K562 (cell line): ENCODE results near the gene NENF. TPM values are rescaled to one million over a fixed set of nuclear protein-coding genes. Genes with fewer than 3 reads are reported as not detected.

ENCODE experiments used
- ATAC-seq: fragments of 200-7000 bp; cut with Tn5 transposase; 3 replicates; pipeline ENCODE4 v1.9.1; 2020; ENCODE audit warnings: moderate library complexity
- BruUV-seq: library from RNA; stranded (reverse); fragments of 400-500 nt; replicated peaks from 2 replicates; lab custom pipeline; 2021; lab: Mats Ljungman, UMichigan
- CTCF ChIA-PET: fragments of 300-600 bp; formaldehyde crosslinking; extraction: SDS; loops from one replicate; lab custom pipeline; 2021; ENCODE audit warnings: low intra/inter-chr PET ratio; lab: Yijun Ruan, JAX
- POLR2A ChIA-PET: fragments of 300-600, 350-650 bp; sonication (Branson Sonifier 250); formaldehyde crosslinking; extraction: SDS; loops from one replicate; lab custom pipeline; 2021; ENCODE audit warnings: antibody characterized with exemption, inconsistent platforms; lab: Yijun Ruan, JAX
- DNase-seq, 4 experiments: peaks; one replicate each; pipeline versions ENCODE4 v3.0.0 to v3.0.0-alpha.2; 2011 to 2018; ENCODE audit warnings: low spot score in 3 of 4, mixed read lengths in 3 of 4; ENCODE audit errors: extremely low read depth in 1 of 4
- FAIRE-seq: peaks from 2 replicates; lab custom pipeline; 2011; peaks lifted over from hg19 to GRCh38; lab: Jason Lieb, UNC
- H2AFZ ChIP-seq: 2 replicates; pipeline ENCODE4 v1.6.0; 2011; ENCODE audit warnings: low read depth, low read length, control low read depth, inconsistent platforms
- H3K27ac ChIP-seq: fragments of 200-600 bp; 3 replicates; pipeline ENCODE4 v1.8.0; 2011; ENCODE audit warnings: low read depth, mild to moderate bottlenecking, control low read depth, inconsistent platforms, low read length, moderate library complexity, mixed read lengths; ENCODE audit errors: extremely low read depth
- H3K27me3 ChIP-seq, 2 experiments: fragments of 300-600 bp in 1 of 2; 2 replicates in 1 of 2; 3 replicates in 1 of 2; pipeline versions ENCODE4 v1.6.0 to v1.8.0; 2011; ENCODE audit warnings: inconsistent platforms in 2 of 2, low read length in 2 of 2, mild to moderate bottlenecking in 1 of 2, mixed read lengths in 1 of 2, moderate library complexity in 1 of 2; ENCODE audit not compliant: control insufficient read depth in 2 of 2, insufficient read depth in 2 of 2
- H3K36me3 ChIP-seq: fragments of 300-600 bp; 3 replicates; pipeline ENCODE4 v1.8.0; 2011; ENCODE audit warnings: mild to moderate bottlenecking, low read length, inconsistent platforms; ENCODE audit not compliant: control insufficient read depth, insufficient read depth
- H3K4me1 ChIP-seq, 2 experiments: fragments of 200-600 bp in 1 of 2; replicated peaks in 1 of 2; 2 replicates in 1 of 2; 3 replicates in 1 of 2; pipeline versions ENCODE4 v1.5.1 to v1.8.0; 2011; ENCODE audit warnings: inconsistent platforms in 2 of 2, low read length in 2 of 2, mild to moderate bottlenecking in 1 of 2, mixed read lengths in 1 of 2, moderate library complexity in 1 of 2; ENCODE audit not compliant: control insufficient read depth in 2 of 2, insufficient read depth in 2 of 2
- H3K4me2 ChIP-seq: 2 replicates; pipeline ENCODE4 v1.6.1; 2011; ENCODE audit warnings: low read length, control low read depth, inconsistent platforms, mixed read lengths; ENCODE audit not compliant: insufficient read depth
- H3K4me3 ChIP-seq: fragments of 200-600 bp; sonication (generic), shearing (Covaris generic); 2 replicates; pipeline ENCODE4 v1.5.1; 2016; ENCODE audit warnings: control low read depth, inconsistent platforms
- H3K79me2 ChIP-seq: fragments of 200-600 bp; 3 replicates; pipeline ENCODE4 v1.8.0; 2011; ENCODE audit warnings: low read length, inconsistent platforms; ENCODE audit not compliant: control insufficient read depth, insufficient read depth
- H3K9ac ChIP-seq, 2 experiments: 2 replicates each; pipeline versions ENCODE4 v1.6.0 to v1.6.1; 2011; ENCODE audit warnings: low read depth in 2 of 2, low read length in 2 of 2, control low read depth in 1 of 2, inconsistent platforms in 1 of 2, mild to moderate bottlenecking in 1 of 2, mixed read lengths in 1 of 2; ENCODE audit not compliant: insufficient read depth in 1 of 2
- H3K9me1 ChIP-seq: one replicate; pipeline ENCODE4 v1.6.0; 2011; ENCODE audit warnings: inconsistent platforms, mild to moderate bottlenecking, low read length, moderate library complexity; ENCODE audit not compliant: control insufficient read depth, insufficient read depth
- H3K9me3 ChIP-seq: replicated peaks from 2 replicates; pipeline ENCODE4 v1.5.1; 2011; ENCODE audit warnings: low read depth, low read length, inconsistent platforms; ENCODE audit not compliant: control insufficient read depth, insufficient read depth
- H4K20me1 ChIP-seq: replicated peaks from 2 replicates; pipeline ENCODE4 v1.6.1; 2011; ENCODE audit warnings: low read length, inconsistent platforms, mixed read lengths; ENCODE audit not compliant: control insufficient read depth, insufficient read depth
- CBFA2T3 ChIP-seq: fragments of 450-650 bp; IDR thresholded peaks from 2 replicates; pipeline ENCODE4 v1.6.1; 2017
- E2F3 ChIP-seq: fragments of 250-450 bp; sonication (Bioruptor Pico); IDR thresholded peaks from 2 replicates; pipeline ENCODE4 v1.4.0; 2020; ENCODE audit warnings: mild to moderate bottlenecking
- HDAC1 ChIP-seq, 2 experiments: fragments of 450-650 bp; IDR thresholded peaks; 2 replicates each; pipeline ENCODE4 v1.6.1; 2016 to 2017; ENCODE audit warnings: inconsistent platforms in 1 of 2, mild to moderate bottlenecking in 1 of 2, moderate library complexity in 1 of 2
- ILK ChIP-seq: fragments of 450-650 bp; IDR thresholded peaks from 2 replicates; pipeline ENCODE4 v1.6.1; 2016; ENCODE audit warnings: missing genetic modification characterization, low read depth, mild to moderate bottlenecking, missing compliant biosample characterization, moderate library complexity, borderline replicate concordance
- PYGO2 ChIP-seq: fragments of 450-650 bp; IDR thresholded peaks from 2 replicates; pipeline ENCODE4 v1.6.1; 2016; ENCODE audit warnings: mild to moderate bottlenecking, missing genetic modification characterization, moderate library complexity, missing compliant biosample characterization
- TRIM25 ChIP-seq: fragments of 450-650 bp; IDR thresholded peaks from 2 replicates; pipeline ENCODE4 v1.7.0; 2016; ENCODE audit warnings: borderline replicate concordance
- WGBS: fragments of 100-300 bp; shearing (Covaris generic); methylation state at CpG from one replicate; pipeline ENCODE4 v1.1.6; 2016; ENCODE audit warnings: low coverage, mixed read lengths; ENCODE audit not compliant: insufficient coverage; ENCODE audit errors: missing lambda C conversion rate; 5-methylcytosine and 5-hydroxymethylcytosine counted together
- in situ Hi-C: fragments of 300-500 bp; cut with MboI; formaldehyde crosslinking; loops from 4 replicates; pipeline ENCODE4 v1.15.0; 2018; ENCODE audit warnings: inconsistent platforms, mixed read lengths
- intact Hi-C: fragments of 100-400 bp; cut with micrococcal nuclease; formaldehyde crosslinking; loops from 2 replicates; pipeline ENCODE4 v1.14.2; 2022
- polyA plus RNA-seq, 8 experiments: library from polyadenylated mRNA; depleted of rRNA in 4 of 8; stranded (reverse) in 5 of 8; unstranded in 3 of 8; fragments of >200 nt; fragmentation: Nextera tagmentation in 2 of 8; fragmentation: Illumina TruSeq in 1 of 8; extraction: Ambion mirVana in 2 of 8; extraction: Trizol in 1 of 8; gene quantifications; 2 replicates each; pipeline versions ENCODE4 v1.2.1 to v1.2.3, GENCODE V29; 2011 to 2014; ENCODE audit warnings: inconsistent platforms in 1 of 8, missing spikeins in 1 of 8
- total RNA-seq, 7 experiments: library from RNA; depleted of rRNA in 6 of 7; stranded (reverse); fragments of >200 nt in 6 of 7; fragmentation: Illumina TruSeq in 2 of 7; extraction: Trizol in 2 of 7; gene quantifications; 2 replicates each; pipeline versions ENCODE4 v1.2.1 to v1.2.3, GENCODE V29; 2011 to 2021; ENCODE audit warnings: low replicate concordance in 1 of 7
- TF ChIP-seq, protein P1 (sequence below): fragments of 200-800 bp; sonication (Bioruptor generic); IDR thresholded peaks from 2 replicates; pipeline ENCODE4 v1.6.1; 2017; ENCODE audit warnings: missing genetic modification characterization, missing compliant biosample characterization
- TF ChIP-seq, protein P2 (sequence below): fragments of 450-650 bp; IDR thresholded peaks from 2 replicates; pipeline ENCODE4 v1.6.1; 2016; ENCODE audit warnings: mild to moderate bottlenecking, moderate library complexity

The NENF gene
- total and polyA plus RNA-seq, 9 of the 15 experiments (the other 6 are each of a cell fraction or from before 2014, with no cell fraction given), result 6.1 to 100 (median 72.8) TPM

DNA sequence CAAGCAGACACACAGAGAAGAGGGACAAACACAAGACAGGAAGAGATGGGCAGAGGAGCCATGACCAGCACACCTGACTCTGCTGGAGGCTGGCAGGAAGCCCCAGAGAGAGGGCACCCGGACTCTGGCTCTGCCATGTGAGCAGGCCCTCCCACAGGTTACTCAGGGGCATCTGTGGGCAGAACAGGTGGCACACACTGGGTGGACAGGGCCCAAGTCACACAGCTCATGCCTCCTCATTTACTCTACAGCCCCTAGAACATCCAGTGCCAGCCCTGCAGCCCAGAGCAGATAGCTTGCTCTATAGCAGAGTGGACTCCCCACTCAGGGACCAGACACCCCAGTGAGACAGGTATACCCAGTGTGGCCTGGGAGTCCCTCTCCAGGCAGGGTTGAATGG lies 46.7 kb upstream of the NENF start:
- H4K20me1 ChIP-seq, result no peaks in the 10 kb centered on the region
- BruUV-seq, result no TSS peak
- no peak for FAIRE-seq
- H3K27ac ChIP-seq, result no peak overlapping the region
- no peaks in the 10 kb centered on the region for H3K79me2 ChIP-seq
- DNase-seq, result no peak
- no peak overlapping the region for H2AFZ ChIP-seq
- intact Hi-C loops (no loop called here), in situ Hi-C loops (no loop called here)
- H3K9ac ChIP-seq, result no peak overlapping the region
- WGBS, result 54% methylated on average over 1 of the region's 1 CpG
- peaks cover 66% of the 10 kb centered on the region for H3K36me3 ChIP-seq
- H3K4me3 ChIP-seq, result no peak overlapping the region
- H3K27me3 ChIP-seq, result no peaks in the 10 kb centered on the region
- H3K4me1 ChIP-seq, result no peaks in the 10 kb centered on the region
- no peaks in the 10 kb centered on the region for H3K9me3 ChIP-seq
- H3K9me1 ChIP-seq, result no peaks in the 10 kb centered on the region
- ChIA-PET POLR2A (interaction anchor here (0.7 to 0.8 kb wide), 2 partner anchors 11 to 646 kb away, joined by 3 to 4 read pairs; no protein-coding TSS in a partner anchor), CTCF (no interaction called here)
- ATAC-seq, result no peak
- H3K4me2 ChIP-seq, result no peak overlapping the region
- TF ChIP-seq PYGO2 (no peak), E2F3 (CRISPR knock-in tag) (no peak), TRIM25 (no peak), ILK (no peak), HDAC1 (IDR thresholded peaks at IDR 0.05) (no peak), CBFA2T3 (no peak)
- TF ChIP-seq, protein P1, sequence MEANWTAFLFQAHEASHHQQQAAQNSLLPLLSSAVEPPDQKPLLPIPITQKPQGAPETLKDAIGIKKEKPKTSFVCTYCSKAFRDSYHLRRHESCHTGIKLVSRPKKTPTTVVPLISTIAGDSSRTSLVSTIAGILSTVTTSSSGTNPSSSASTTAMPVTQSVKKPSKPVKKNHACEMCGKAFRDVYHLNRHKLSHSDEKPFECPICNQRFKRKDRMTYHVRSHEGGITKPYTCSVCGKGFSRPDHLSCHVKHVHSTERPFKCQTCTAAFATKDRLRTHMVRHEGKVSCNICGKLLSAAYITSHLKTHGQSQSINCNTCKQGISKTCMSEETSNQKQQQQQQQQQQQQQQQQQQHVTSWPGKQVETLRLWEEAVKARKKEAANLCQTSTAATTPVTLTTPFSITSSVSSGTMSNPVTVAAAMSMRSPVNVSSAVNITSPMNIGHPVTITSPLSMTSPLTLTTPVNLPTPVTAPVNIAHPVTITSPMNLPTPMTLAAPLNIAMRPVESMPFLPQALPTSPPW (CRISPR knock-in tag), result no peak
- TF ChIP-seq, protein P2, sequence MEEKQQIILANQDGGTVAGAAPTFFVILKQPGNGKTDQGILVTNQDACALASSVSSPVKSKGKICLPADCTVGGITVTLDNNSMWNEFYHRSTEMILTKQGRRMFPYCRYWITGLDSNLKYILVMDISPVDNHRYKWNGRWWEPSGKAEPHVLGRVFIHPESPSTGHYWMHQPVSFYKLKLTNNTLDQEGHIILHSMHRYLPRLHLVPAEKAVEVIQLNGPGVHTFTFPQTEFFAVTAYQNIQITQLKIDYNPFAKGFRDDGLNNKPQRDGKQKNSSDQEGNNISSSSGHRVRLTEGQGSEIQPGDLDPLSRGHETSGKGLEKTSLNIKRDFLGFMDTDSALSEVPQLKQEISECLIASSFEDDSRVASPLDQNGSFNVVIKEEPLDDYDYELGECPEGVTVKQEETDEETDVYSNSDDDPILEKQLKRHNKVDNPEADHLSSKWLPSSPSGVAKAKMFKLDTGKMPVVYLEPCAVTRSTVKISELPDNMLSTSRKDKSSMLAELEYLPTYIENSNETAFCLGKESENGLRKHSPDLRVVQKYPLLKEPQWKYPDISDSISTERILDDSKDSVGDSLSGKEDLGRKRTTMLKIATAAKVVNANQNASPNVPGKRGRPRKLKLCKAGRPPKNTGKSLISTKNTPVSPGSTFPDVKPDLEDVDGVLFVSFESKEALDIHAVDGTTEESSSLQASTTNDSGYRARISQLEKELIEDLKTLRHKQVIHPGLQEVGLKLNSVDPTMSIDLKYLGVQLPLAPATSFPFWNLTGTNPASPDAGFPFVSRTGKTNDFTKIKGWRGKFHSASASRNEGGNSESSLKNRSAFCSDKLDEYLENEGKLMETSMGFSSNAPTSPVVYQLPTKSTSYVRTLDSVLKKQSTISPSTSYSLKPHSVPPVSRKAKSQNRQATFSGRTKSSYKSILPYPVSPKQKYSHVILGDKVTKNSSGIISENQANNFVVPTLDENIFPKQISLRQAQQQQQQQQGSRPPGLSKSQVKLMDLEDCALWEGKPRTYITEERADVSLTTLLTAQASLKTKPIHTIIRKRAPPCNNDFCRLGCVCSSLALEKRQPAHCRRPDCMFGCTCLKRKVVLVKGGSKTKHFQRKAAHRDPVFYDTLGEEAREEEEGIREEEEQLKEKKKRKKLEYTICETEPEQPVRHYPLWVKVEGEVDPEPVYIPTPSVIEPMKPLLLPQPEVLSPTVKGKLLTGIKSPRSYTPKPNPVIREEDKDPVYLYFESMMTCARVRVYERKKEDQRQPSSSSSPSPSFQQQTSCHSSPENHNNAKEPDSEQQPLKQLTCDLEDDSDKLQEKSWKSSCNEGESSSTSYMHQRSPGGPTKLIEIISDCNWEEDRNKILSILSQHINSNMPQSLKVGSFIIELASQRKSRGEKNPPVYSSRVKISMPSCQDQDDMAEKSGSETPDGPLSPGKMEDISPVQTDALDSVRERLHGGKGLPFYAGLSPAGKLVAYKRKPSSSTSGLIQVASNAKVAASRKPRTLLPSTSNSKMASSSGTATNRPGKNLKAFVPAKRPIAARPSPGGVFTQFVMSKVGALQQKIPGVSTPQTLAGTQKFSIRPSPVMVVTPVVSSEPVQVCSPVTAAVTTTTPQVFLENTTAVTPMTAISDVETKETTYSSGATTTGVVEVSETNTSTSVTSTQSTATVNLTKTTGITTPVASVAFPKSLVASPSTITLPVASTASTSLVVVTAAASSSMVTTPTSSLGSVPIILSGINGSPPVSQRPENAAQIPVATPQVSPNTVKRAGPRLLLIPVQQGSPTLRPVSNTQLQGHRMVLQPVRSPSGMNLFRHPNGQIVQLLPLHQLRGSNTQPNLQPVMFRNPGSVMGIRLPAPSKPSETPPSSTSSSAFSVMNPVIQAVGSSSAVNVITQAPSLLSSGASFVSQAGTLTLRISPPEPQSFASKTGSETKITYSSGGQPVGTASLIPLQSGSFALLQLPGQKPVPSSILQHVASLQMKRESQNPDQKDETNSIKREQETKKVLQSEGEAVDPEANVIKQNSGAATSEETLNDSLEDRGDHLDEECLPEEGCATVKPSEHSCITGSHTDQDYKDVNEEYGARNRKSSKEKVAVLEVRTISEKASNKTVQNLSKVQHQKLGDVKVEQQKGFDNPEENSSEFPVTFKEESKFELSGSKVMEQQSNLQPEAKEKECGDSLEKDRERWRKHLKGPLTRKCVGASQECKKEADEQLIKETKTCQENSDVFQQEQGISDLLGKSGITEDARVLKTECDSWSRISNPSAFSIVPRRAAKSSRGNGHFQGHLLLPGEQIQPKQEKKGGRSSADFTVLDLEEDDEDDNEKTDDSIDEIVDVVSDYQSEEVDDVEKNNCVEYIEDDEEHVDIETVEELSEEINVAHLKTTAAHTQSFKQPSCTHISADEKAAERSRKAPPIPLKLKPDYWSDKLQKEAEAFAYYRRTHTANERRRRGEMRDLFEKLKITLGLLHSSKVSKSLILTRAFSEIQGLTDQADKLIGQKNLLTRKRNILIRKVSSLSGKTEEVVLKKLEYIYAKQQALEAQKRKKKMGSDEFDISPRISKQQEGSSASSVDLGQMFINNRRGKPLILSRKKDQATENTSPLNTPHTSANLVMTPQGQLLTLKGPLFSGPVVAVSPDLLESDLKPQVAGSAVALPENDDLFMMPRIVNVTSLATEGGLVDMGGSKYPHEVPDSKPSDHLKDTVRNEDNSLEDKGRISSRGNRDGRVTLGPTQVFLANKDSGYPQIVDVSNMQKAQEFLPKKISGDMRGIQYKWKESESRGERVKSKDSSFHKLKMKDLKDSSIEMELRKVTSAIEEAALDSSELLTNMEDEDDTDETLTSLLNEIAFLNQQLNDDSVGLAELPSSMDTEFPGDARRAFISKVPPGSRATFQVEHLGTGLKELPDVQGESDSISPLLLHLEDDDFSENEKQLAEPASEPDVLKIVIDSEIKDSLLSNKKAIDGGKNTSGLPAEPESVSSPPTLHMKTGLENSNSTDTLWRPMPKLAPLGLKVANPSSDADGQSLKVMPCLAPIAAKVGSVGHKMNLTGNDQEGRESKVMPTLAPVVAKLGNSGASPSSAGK, result no peak
